AG08396 (cell line): ENCODE results near the gene AFM.

Experiments
- DNase-seq: peaks from one replicate; pipeline ENCODE4 v3.0.0; 2012; ENCODE audit warnings: low spot score, mixed read lengths

AFM gene

GRCh38 chr4:73451404-73451803 lies 30.1 kb upstream of the AFM start:
- peak; percentile 20 for DNase-seq

- DNase-seq, result no peak
Measured at GRCh38 chr4:73451981-73452747, 29.4 kb upstream of the AFM start.

GRCh38 chr4:73452953-73453700 lies 28.4 kb upstream of the AFM start:
- DNase-seq, result no peak

- no peak for DNase-seq
Measured at GRCh38 chr4:73453701-73454005, 27.9 kb upstream of the AFM start.

GRCh38 chr4:73454920-73455319 lies 26.6 kb upstream of the AFM start:
- no peak for DNase-seq

- no peak for DNase-seq
Measured at GRCh38 chr4:73456177-73457022, 25.1 kb upstream of the AFM start.

- no peak for DNase-seq
Measured at GRCh38 chr4:73458184-73459047, 23.1 kb upstream of the AFM start.

- DNase-seq, result no peak
Measured at GRCh38 chr4:73459048-73459421, 22.5 kb upstream of the AFM start.

- no peak for DNase-seq
Measured at GRCh38 chr4:73460913-73461522, 20.5 kb upstream of the AFM start.

- DNase-seq, result no peak
Measured at GRCh38 chr4:73468170-73468569, 13.4 kb upstream of the AFM start.

GRCh38 chr4:73470728-73471127 lies 10.8 kb upstream of the AFM start:
- DNase-seq, result no peak

- no peak for DNase-seq
Measured at GRCh38 chr4:73477176-73477575, 4.4 kb upstream of the AFM start.

- no peak for DNase-seq
Measured at GRCh38 chr4:73479323-73479722, 2.2 kb upstream of the AFM start.

- no peak for DNase-seq
Measured at GRCh38 chr4:73485085-73485484, 3.5 kb downstream of the AFM start.

GRCh38 chr4:73485596-73485995 lies 4.1 kb downstream of the AFM start:
- DNase-seq, result no peak

- no peak for DNase-seq
Measured at GRCh38 chr4:73486497-73486896, 5.0 kb downstream of the AFM start.

GRCh38 chr4:73487233-73487632 lies 5.7 kb downstream of the AFM start:
- no peak for DNase-seq

- DNase-seq, result peak; percentile 7
Measured at GRCh38 chr4:73499996-73500765, 18.6 kb downstream of the AFM start.

GRCh38 chr4:73501664-73502265 lies 20.2 kb downstream of the AFM start:
- no peak for DNase-seq

- no peak for DNase-seq
Measured at GRCh38 chr4:73505567-73505966, 24.0 kb downstream of the AFM start.
